Loucy (cell line): ENCODE results near the gene MPP4.

Experiments used
- H2AFZ ChIP-seq: fragments of 200-600 bp; sonication (generic); 2 replicates; pipeline ENCODE4 v1.6.0; 2016; ENCODE audit warnings: antibody characterized with exemption, mild to moderate bottlenecking, low read length, moderate library complexity
- H3F3A ChIP-seq: fragments of 200-600 bp; 2 replicates; pipeline ENCODE4 v1.6.0; 2016; ENCODE audit warnings: antibody characterized with exemption, low read depth, mild to moderate bottlenecking
- H3K27me3 ChIP-seq: fragments of 200-600 bp; sonication (generic); 2 replicates; pipeline ENCODE4 v1.6.1; 2014; ENCODE audit warnings: low read length, mild to moderate bottlenecking; ENCODE audit not compliant: insufficient read depth, poor library complexity, severe bottlenecking
- H3K36me3 ChIP-seq: fragments of 200-600 bp; sonication (generic); 2 replicates; pipeline ENCODE4 v1.6.1; 2016; ENCODE audit warnings: low read length; ENCODE audit not compliant: insufficient read depth
- H3K4me1 ChIP-seq: fragments of 200-600 bp; sonication (generic); 2 replicates; pipeline ENCODE4 v1.5.1; 2014; ENCODE audit warnings: low read length, mild to moderate bottlenecking; ENCODE audit not compliant: insufficient read depth, poor library complexity, severe bottlenecking
- H3K4me2 ChIP-seq: fragments of 200-600 bp; sonication (generic); 2 replicates; pipeline ENCODE4 v1.6.0; 2014; ENCODE audit warnings: antibody characterized with exemption, low read length, low read depth, mild to moderate bottlenecking; ENCODE audit not compliant: poor library complexity, severe bottlenecking
- H3K4me3 ChIP-seq: fragments of 200-600 bp; sonication (generic); 2 replicates; pipeline ENCODE4 v1.5.1; 2014; ENCODE audit warnings: low read length, mild to moderate bottlenecking, mixed read lengths; ENCODE audit not compliant: poor library complexity, severe bottlenecking
- H3K79me2 ChIP-seq: fragments of 200-600 bp; sonication (generic); 2 replicates; pipeline ENCODE4 v1.6.1; 2014; ENCODE audit warnings: low read length; ENCODE audit not compliant: insufficient read depth
- H3K9ac ChIP-seq: fragments of 200-600 bp; sonication (generic); 2 replicates; pipeline ENCODE4 v1.6.0; 2014; ENCODE audit warnings: mild to moderate bottlenecking, low read depth, low read length, moderate library complexity; ENCODE audit not compliant: poor library complexity, severe bottlenecking
- H3K9me2 ChIP-seq: fragments of 200-600 bp; sonication (generic); replicated peaks from 2 replicates; pipeline ENCODE4 v1.6.1; 2016; ENCODE audit warnings: low read depth, low read length, mixed read lengths
- H3K9me3 ChIP-seq: fragments of 200-600 bp; sonication (generic); 2 replicates; pipeline ENCODE4 v1.6.1; 2014; ENCODE audit warnings: mild to moderate bottlenecking, antibody characterized with exemption, low read length, low read depth; ENCODE audit not compliant: insufficient read depth
- H4K20me1 ChIP-seq: fragments of 200-600 bp; sonication (generic); 2 replicates; pipeline ENCODE4 v1.6.0; 2014; ENCODE audit warnings: antibody characterized with exemption, low read length, mild to moderate bottlenecking; ENCODE audit not compliant: insufficient read depth, poor library complexity, severe bottlenecking
- EZH2phosphoT487 ChIP-seq: fragments of 200-600 bp; IDR thresholded peaks from 2 replicates; pipeline ENCODE4 v1.6.1; 2018; ENCODE audit warnings: antibody characterized with exemption, mild to moderate bottlenecking, moderate library complexity, borderline replicate concordance
- TF ChIP-seq, protein P1 (sequence below): fragments of 200-600 bp; sonication (generic); conservative IDR thresholded peaks from 2 replicates; pipeline ENCODE4 v1.5.1; 2014; ENCODE audit warnings: mild to moderate bottlenecking, antibody characterized with exemption, low read length

The MPP4 gene

GRCh38 chr2:201734111-201734510, 35.7 kb upstream of the MPP4 start:
- H3K79me2 ChIP-seq = no peaks in the 10 kb centered on the region
- no peak for TF ChIP-seq EZH2phosphoT487
- TF ChIP-seq, protein P1, sequence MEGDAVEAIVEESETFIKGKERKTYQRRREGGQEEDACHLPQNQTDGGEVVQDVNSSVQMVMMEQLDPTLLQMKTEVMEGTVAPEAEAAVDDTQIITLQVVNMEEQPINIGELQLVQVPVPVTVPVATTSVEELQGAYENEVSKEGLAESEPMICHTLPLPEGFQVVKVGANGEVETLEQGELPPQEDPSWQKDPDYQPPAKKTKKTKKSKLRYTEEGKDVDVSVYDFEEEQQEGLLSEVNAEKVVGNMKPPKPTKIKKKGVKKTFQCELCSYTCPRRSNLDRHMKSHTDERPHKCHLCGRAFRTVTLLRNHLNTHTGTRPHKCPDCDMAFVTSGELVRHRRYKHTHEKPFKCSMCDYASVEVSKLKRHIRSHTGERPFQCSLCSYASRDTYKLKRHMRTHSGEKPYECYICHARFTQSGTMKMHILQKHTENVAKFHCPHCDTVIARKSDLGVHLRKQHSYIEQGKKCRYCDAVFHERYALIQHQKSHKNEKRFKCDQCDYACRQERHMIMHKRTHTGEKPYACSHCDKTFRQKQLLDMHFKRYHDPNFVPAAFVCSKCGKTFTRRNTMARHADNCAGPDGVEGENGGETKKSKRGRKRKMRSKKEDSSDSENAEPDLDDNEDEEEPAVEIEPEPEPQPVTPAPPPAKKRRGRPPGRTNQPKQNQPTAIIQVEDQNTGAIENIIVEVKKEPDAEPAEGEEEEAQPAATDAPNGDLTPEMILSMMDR = no peak
- H3K4me1 ChIP-seq = no peaks in the 10 kb centered on the region
- no peak overlapping the region for H3K4me2 ChIP-seq
- no peaks in the 10 kb centered on the region for H4K20me1 ChIP-seq
- H2AFZ ChIP-seq = no peak overlapping the region
- H3K27me3 ChIP-seq = no peaks in the 10 kb centered on the region
- no peaks in the 10 kb centered on the region for H3K36me3 ChIP-seq
- H3K9me2 ChIP-seq = no peaks in the 10 kb centered on the region
- no peak overlapping the region for H3K9ac ChIP-seq
- H3K4me3 ChIP-seq = no peak overlapping the region
- H3K9me3 ChIP-seq = no peaks in the 10 kb centered on the region; the same call in 1 of the 2 replicates
- no peaks in the 10 kb centered on the region for H3F3A ChIP-seq

- no peaks in the 10 kb centered on the region for H3K9me2 ChIP-seq
- H3K4me2 ChIP-seq = no peak overlapping the region
- TF ChIP-seq EZH2phosphoT487 = no peak
- TF ChIP-seq, protein P1 = no peak
- H3K27me3 ChIP-seq = no peaks in the 10 kb centered on the region
- no peaks in the 10 kb centered on the region for H3K79me2 ChIP-seq
- H3F3A ChIP-seq = no peaks in the 10 kb centered on the region
- H3K4me3 ChIP-seq = no peak overlapping the region
- H2AFZ ChIP-seq = no peak overlapping the region
- H3K36me3 ChIP-seq = no peaks in the 10 kb centered on the region
- H3K9me3 ChIP-seq = no peaks in the 10 kb centered on the region; the same call in 1 of the 2 replicates
- H3K4me1 ChIP-seq = no peaks in the 10 kb centered on the region
- no peak overlapping the region for H3K9ac ChIP-seq
- no peaks in the 10 kb centered on the region for H4K20me1 ChIP-seq
These were observed 35.1 kb upstream of the MPP4 start for GRCh38 chr2:201733544-201733943.

GRCh38 chr2:201730651-201731285, 32.3 kb upstream of the MPP4 start:
- no peaks in the 10 kb centered on the region for H4K20me1 ChIP-seq
- H3K4me2 ChIP-seq = no peak overlapping the region
- TF ChIP-seq, protein P1 = no peak
- no peak for TF ChIP-seq EZH2phosphoT487
- no peak overlapping the region for H3K4me3 ChIP-seq
- H3K27me3 ChIP-seq = no peaks in the 10 kb centered on the region
- no peaks in the 10 kb centered on the region for H3K9me2 ChIP-seq
- H3K9ac ChIP-seq = no peak overlapping the region
- H3K9me3 ChIP-seq = no peaks in the 10 kb centered on the region
- H3K79me2 ChIP-seq = no peaks in the 10 kb centered on the region
- no peaks in the 10 kb centered on the region for H3K4me1 ChIP-seq
- H3F3A ChIP-seq = no peaks in the 10 kb centered on the region
- H2AFZ ChIP-seq = no peak overlapping the region
- no peaks in the 10 kb centered on the region for H3K36me3 ChIP-seq
